GM21723 (cell line): ENCODE measurements around the gene ANO1.

Experiments used
- ATAC-seq: cut with Tn5 transposase; IDR thresholded peaks from one replicate; pipeline ENCODE4 v1.9.1; 2021; ENCODE audit warnings: mild to moderate bottlenecking, moderate library complexity; ENCODE audit not compliant: unreplicated experiment

Gene ANO1

GRCh38 chr11:70092959-70093715 lies 15.0 kb downstream of the ANO1 start:
- ATAC-seq: no peak

- ATAC-seq: no peak
These were observed 17.6 kb downstream of the ANO1 start for GRCh38 chr11:70095541-70096252.

- no peak for ATAC-seq
These were observed 19.9 kb downstream of the ANO1 start for GRCh38 chr11:70097783-70098563.

- no peak for ATAC-seq
These were observed 20.8 kb downstream of the ANO1 start for GRCh38 chr11:70098936-70099335.

GRCh38 chr11:70099578-70100279 lies 21.6 kb downstream of the ANO1 start:
- no peak for ATAC-seq

- no peak for ATAC-seq
These were observed 22.1 kb downstream of the ANO1 start for GRCh38 chr11:70100280-70100603.

- no peak for ATAC-seq
These were observed 22.7 kb downstream of the ANO1 start for GRCh38 chr11:70100791-70101190.

- ATAC-seq: no peak
These were observed 25.3 kb downstream of the ANO1 start for GRCh38 chr11:70103256-70103975.

- ATAC-seq: no peak
These were observed 26.3 kb downstream of the ANO1 start for GRCh38 chr11:70104419-70104818.

- no peak for ATAC-seq
These were observed 26.8 kb downstream of the ANO1 start for GRCh38 chr11:70104961-70105360.

GRCh38 chr11:70105369-70105754 lies 27.2 kb downstream of the ANO1 start:
- no peak for ATAC-seq

- no peak for ATAC-seq
These were observed 27.8 kb downstream of the ANO1 start for GRCh38 chr11:70105755-70106571.

- ATAC-seq: no peak
These were observed 28.6 kb downstream of the ANO1 start for GRCh38 chr11:70106757-70107156.

- ATAC-seq: no peak
These were observed 29.1 kb downstream of the ANO1 start for GRCh38 chr11:70107191-70107590.

GRCh38 chr11:70107756-70108155 lies 29.6 kb downstream of the ANO1 start:
- ATAC-seq: no peak

GRCh38 chr11:70108250-70108649 lies 30.1 kb downstream of the ANO1 start:
- ATAC-seq: no peak

- no peak for ATAC-seq
These were observed 30.9 kb downstream of the ANO1 start for GRCh38 chr11:70109006-70109405.

GRCh38 chr11:70109903-70110302 lies 31.8 kb downstream of the ANO1 start:
- no peak for ATAC-seq

GRCh38 chr11:70110538-70111055 lies 32.5 kb downstream of the ANO1 start:
- ATAC-seq: no peak
